KBM-7 (cell line): ENCODE measurements around the gene NAALADL2.
A peak's percentile ranks its signal among the peaks of the same experiment; 100 is the strongest.
"Not testable (repeated sequence)": the region's sequence is repeated elsewhere in the genome, so short reads cannot be mapped to it uniquely, and the experiment has no call there.

Experiments
- DNase-seq: peaks from one replicate; pipeline ENCODE4 v3.0.0-alpha.2; 2015
- in situ Hi-C: fragments of 300-500 bp; cut with MboI; formaldehyde crosslinking; loops from 2 replicates; pipeline ENCODE4 v1.14.3; 2020; ENCODE audit warnings: low sequenced_read_pairs, low pct_unique_long_range_greater_than_20kb, mixed read lengths

The NAALADL2 gene

DNA sequence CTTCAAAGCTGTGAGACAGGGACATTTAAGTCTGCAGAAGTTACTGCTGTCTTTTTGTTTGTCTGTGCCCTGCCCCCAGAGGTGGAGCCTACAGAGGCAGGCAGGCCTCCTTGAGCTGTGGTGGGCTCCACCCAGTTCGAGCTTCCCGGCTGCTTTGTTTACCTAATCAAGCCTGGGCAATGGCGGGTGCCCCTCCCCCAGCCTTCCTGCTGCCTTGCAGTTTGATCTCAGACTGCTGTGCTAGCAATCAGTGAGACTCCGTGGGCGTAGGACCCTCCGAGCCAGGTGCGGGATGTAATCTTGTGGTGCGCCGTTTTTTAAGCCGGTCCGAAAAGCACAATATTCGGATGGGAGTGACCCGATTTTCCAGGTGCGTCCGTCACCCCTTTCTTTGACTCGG lies 928.0 kb downstream of the NAALADL2 start:
- DNase-seq, in situ Hi-C loops: not testable (repeated sequence)

GRCh38 chr3:175792245-175792644 lies 933.1 kb downstream of the NAALADL2 start:
- DNase-seq = no peak
- in situ Hi-C loops = no loop called here

- in situ Hi-C loops = no loop called here
- DNase-seq = no peak
Observed at GRCh38 chr3:175798326-175798725, 939.2 kb downstream of the NAALADL2 start.

GRCh38 chr3:175805825-175806224 lies 946.7 kb downstream of the NAALADL2 start:
- in situ Hi-C loops = no loop called here
- DNase-seq = no peak

- DNase-seq = no peak
- in situ Hi-C loops = no loop called here
Observed at GRCh38 chr3:175807175-175807574, 948.0 kb downstream of the NAALADL2 start.

GRCh38 chr3:175818811-175819464 lies 959.8 kb downstream of the NAALADL2 start:
- peak; percentile 55 for DNase-seq
- in situ Hi-C loops = no loop called here

- DNase-seq, in situ Hi-C loops: not testable (repeated sequence)
Observed at GRCh38 chr3:175822766-175823491, 963.8 kb downstream of the NAALADL2 start.

DNA sequence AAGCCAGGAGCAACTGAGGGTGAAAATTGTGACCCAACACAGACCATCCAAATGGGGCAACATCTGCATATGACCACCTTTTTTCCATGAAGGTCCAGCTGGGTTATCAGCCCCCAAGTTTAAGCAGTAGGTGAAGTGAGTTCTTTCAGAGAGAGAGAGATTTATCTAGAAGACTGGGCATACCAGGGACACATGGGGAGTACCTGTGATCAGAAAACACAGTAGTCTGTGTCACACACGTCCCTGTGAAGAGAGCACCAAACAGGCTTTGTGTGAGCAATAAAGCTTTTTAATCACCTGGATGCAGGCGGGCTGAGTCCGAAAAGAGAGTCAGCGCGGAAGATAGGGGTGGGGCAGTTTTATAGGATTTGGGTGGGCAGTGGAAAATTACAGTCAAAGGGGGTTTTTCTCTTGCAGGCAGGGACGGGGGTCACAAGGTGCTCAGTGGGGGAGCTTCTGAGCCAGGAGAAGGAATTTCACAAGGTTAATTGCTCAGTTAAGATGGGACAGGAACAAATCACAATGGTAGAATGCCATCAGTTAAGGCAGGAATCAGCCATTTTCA lies 966.0 kb downstream of the NAALADL2 start:
- in situ Hi-C loops, DNase-seq: not testable (repeated sequence)

GRCh38 chr3:175826759-175827158 lies 967.6 kb downstream of the NAALADL2 start:
- in situ Hi-C loops = no loop called here
- no peak for DNase-seq

DNA sequence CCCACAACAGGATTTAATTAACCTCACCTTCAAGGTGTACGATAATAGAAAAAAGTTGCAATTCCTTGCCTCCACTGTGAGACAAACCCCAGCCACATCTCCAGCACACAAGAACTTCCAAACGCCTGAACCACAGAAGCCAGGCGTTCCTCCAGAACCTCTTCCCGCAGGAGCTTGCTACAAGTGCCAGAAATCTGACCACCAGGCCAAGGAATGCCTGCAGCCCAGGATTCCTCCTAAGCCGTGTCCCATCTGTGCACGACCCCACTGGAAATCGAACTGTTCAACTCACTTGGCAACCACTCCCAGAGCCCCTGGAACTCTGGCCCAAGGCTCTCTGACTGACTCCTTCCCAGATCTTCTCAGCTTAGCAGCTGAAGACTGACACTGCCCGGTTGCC lies 970.7 kb downstream of the NAALADL2 start:
- DNase-seq, in situ Hi-C loops: not testable (repeated sequence)

GRCh38 chr3:175835763-175836162 lies 976.6 kb downstream of the NAALADL2 start:
- DNase-seq, in situ Hi-C loops: not testable (repeated sequence)

GRCh38 chr3:175836617-175837016 lies 977.5 kb downstream of the NAALADL2 start:
- in situ Hi-C loops = no loop called here
- DNase-seq = no peak

DNA sequence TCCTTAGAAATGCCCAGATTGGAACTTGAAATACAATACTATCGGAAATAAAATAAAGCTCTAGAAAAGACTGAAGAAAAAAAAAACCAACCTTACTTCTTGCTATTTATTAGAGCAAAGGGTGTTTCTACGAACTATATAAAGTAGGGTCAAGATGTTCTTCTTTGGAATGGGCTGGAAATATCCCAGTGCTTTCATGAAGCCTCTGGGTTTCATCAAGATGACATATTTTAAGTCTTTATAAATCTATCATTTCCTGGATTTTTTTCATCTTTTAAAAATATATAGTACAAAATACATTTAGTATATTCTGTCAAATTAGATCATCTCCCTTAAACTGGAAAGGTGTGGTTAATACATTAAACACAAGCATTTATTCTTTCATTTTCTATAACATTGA lies 978.8 kb downstream of the NAALADL2 start:
- in situ Hi-C loops = no loop called here
- DNase-seq = no peak

- in situ Hi-C loops = no loop called here
- DNase-seq = no peak
Observed at GRCh38 chr3:175839366-175840005, 980.4 kb downstream of the NAALADL2 start.

DNA sequence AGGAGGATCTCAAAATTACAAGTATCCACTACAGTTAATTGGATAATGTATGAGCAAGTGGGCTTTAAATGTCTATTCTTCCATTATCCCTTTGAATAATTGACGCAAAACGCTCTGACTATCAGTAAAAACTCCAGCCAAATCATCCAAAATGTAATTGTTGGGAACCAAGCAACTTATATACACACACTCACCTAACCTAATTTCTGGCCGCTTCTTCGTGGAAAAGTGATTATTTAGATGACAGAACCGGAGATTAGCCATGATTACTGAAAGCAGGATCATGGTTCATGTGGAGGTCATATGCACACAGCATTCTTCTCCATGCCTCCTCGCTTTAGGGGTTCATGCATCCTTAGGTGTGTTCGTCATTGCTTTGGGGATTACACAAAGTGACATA lies 992.4 kb downstream of the NAALADL2 start:
- in situ Hi-C loops = no loop called here
- DNase-seq = no peak

DNA sequence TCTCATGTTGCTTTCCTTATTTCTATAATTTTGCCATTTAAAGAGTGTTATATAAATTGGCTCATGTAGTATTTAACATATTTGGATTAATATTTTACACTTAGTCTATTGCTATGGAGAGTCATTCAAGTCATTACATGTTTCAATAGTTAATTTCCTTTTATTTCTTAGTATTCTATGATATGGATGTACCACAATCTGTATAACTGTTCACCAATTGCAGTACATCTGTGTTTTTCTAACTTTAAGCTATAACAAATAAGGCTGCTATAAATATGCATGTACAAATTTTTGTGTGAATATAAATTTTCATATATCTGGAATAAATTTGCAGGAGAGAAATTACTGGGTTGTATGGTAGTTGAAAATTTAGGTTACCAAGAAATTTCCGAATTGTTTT lies 993.4 kb downstream of the NAALADL2 start:
- in situ Hi-C loops = no loop called here
- no peak for DNase-seq

- DNase-seq = no peak
- in situ Hi-C loops = no loop called here
Observed at GRCh38 chr3:175857666-175858270, 998.6 kb downstream of the NAALADL2 start.
